Measurements from ENCODE around the gene WASF3. TPM values are rescaled to one million over a fixed set of nuclear protein-coding genes. Genes with fewer than 3 reads are reported as not detected.

Gene WASF3
- total RNA-seq, 1 experiment from 2014 or later: 3.4 TPM

DNA sequence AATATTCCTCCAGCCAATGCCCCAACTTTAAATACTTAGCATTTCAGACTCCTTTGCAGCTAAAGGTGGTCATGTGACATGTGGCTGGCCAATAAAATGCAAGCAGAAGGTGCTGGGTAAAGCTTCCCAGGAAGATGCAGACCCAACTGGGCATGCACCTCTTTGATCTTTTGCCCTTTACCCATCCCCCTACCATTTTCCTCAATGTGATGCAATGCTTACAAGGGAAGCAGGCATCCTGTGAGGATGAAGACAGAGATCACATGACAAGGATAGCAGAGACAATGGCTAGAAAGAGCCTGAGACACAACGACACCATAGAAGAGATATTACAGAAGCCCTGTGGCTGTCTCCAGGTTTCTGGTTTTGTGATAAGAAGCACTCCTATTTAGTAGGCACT, 2.1 kb upstream of the WASF3 start:
- ChIA-PET POLR2A (no interaction called here), CTCF (no interaction called here), RAD21 (ENCODE audit: low non-redundant PET in 1 of 2, low total read pairs in 2 of 2, uncharacterized antibody in 2 of 2, unreplicated experiment in 2 of 2) (no interaction called here)
- H3K9me2 ChIP-seq (ENCODE audit: insufficient read depth): no peaks in the 10 kb centered on the region
- no peaks in the 10 kb centered on the region for H3K79me2 ChIP-seq (ENCODE audit: insufficient read depth, low read length)
- BruUV-seq (replicated peaks): no TSS peak
- H3K4me3 ChIP-seq (replicated peaks in 1 of 2; ENCODE audit: low read depth in 1 of 2, low read length in 2 of 2): no peak overlapping the region
- H3K27ac ChIP-seq (ENCODE audit: low read depth, low read length): no peak overlapping the region
- H3K9ac ChIP-seq (ENCODE audit: low read length): no peak overlapping the region
- H3K9me3 ChIP-seq (ENCODE audit: control insufficient read depth in 1 of 2, insufficient read depth in 1 of 2, low read depth in 1 of 2, low read length in 2 of 2): no peaks in the 10 kb centered on the region
- TF ChIP-seq EZH2phosphoT487 (IDR thresholded peaks at IDR 0.05; ENCODE audit: borderline replicate concordance) (no peak), ZFX (IDR thresholded peaks at IDR 0.05) (no peak), ZNF274 (IDR thresholded peaks at IDR 0.05; ENCODE audit: low read depth, low read length) (no peak), SP1 (IDR thresholded peaks at IDR 0.05; ENCODE audit: low read depth) (no peak), EGR1 (IDR thresholded peaks at IDR 0.05; ENCODE audit: low read depth) (no peak), ELF1 (IDR thresholded peaks at IDR 0.05; ENCODE audit: borderline replicate concordance, low read depth) (no peak), RAD21 (IDR thresholded peaks at IDR 0.05; ENCODE audit: low read depth) (no peak), POLR2AphosphoS5 (IDR thresholded peaks at IDR 0.05; ENCODE audit: low read depth, low read length) (no peak), CEBPB (IDR thresholded peaks at IDR 0.05; ENCODE audit: low read depth) (no peak), JUND (IDR thresholded peaks at IDR 0.05) (no peak), EZH2 (IDR thresholded peaks at IDR 0.05) (no peak), POLR2A (IDR thresholded peaks at IDR 0.05; ENCODE audit: borderline replicate concordance, extremely low read depth, insufficient read depth, insufficient read length) (no peak), FOSL1 (IDR thresholded peaks at IDR 0.05; ENCODE audit: low read depth) (no peak), YY1 (IDR thresholded peaks at IDR 0.05; ENCODE audit: extremely low read depth, insufficient replicate concordance, low read depth, low read length) (no peak)
- TF ChIP-seq, protein P1, sequence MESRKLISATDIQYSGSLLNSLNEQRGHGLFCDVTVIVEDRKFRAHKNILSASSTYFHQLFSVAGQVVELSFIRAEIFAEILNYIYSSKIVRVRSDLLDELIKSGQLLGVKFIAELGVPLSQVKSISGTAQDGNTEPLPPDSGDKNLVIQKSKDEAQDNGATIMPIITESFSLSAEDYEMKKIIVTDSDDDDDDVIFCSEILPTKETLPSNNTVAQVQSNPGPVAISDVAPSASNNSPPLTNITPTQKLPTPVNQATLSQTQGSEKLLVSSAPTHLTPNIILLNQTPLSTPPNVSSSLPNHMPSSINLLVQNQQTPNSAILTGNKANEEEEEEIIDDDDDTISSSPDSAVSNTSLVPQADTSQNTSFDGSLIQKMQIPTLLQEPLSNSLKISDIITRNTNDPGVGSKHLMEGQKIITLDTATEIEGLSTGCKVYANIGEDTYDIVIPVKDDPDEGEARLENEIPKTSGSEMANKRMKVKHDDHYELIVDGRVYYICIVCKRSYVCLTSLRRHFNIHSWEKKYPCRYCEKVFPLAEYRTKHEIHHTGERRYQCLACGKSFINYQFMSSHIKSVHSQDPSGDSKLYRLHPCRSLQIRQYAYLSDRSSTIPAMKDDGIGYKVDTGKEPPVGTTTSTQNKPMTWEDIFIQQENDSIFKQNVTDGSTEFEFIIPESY (IDR thresholded peaks at IDR 0.05; ENCODE audit: extremely low read depth, insufficient replicate concordance, low read length): no peak
- TF ChIP-seq, protein P2, sequence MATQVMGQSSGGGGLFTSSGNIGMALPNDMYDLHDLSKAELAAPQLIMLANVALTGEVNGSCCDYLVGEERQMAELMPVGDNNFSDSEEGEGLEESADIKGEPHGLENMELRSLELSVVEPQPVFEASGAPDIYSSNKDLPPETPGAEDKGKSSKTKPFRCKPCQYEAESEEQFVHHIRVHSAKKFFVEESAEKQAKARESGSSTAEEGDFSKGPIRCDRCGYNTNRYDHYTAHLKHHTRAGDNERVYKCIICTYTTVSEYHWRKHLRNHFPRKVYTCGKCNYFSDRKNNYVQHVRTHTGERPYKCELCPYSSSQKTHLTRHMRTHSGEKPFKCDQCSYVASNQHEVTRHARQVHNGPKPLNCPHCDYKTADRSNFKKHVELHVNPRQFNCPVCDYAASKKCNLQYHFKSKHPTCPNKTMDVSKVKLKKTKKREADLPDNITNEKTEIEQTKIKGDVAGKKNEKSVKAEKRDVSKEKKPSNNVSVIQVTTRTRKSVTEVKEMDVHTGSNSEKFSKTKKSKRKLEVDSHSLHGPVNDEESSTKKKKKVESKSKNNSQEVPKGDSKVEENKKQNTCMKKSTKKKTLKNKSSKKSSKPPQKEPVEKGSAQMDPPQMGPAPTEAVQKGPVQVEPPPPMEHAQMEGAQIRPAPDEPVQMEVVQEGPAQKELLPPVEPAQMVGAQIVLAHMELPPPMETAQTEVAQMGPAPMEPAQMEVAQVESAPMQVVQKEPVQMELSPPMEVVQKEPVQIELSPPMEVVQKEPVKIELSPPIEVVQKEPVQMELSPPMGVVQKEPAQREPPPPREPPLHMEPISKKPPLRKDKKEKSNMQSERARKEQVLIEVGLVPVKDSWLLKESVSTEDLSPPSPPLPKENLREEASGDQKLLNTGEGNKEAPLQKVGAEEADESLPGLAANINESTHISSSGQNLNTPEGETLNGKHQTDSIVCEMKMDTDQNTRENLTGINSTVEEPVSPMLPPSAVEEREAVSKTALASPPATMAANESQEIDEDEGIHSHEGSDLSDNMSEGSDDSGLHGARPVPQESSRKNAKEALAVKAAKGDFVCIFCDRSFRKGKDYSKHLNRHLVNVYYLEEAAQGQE (IDR thresholded peaks at IDR 0.05; ENCODE audit: low read depth): no peak
- TF ChIP-seq, protein P3, sequence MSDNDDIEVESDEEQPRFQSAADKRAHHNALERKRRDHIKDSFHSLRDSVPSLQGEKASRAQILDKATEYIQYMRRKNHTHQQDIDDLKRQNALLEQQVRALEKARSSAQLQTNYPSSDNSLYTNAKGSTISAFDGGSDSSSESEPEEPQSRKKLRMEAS (IDR thresholded peaks at IDR 0.05): no peak
- TF ChIP-seq, protein P4, sequence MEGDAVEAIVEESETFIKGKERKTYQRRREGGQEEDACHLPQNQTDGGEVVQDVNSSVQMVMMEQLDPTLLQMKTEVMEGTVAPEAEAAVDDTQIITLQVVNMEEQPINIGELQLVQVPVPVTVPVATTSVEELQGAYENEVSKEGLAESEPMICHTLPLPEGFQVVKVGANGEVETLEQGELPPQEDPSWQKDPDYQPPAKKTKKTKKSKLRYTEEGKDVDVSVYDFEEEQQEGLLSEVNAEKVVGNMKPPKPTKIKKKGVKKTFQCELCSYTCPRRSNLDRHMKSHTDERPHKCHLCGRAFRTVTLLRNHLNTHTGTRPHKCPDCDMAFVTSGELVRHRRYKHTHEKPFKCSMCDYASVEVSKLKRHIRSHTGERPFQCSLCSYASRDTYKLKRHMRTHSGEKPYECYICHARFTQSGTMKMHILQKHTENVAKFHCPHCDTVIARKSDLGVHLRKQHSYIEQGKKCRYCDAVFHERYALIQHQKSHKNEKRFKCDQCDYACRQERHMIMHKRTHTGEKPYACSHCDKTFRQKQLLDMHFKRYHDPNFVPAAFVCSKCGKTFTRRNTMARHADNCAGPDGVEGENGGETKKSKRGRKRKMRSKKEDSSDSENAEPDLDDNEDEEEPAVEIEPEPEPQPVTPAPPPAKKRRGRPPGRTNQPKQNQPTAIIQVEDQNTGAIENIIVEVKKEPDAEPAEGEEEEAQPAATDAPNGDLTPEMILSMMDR (IDR thresholded peaks at IDR 0.05 in 2 of 3, conservative IDR thresholded peaks at IDR 0.05 in 1 of 3; ENCODE audit: borderline replicate concordance in 1 of 3, insufficient read depth in 1 of 3, low read depth in 2 of 3, low read length in 2 of 3): no peak
- TF ChIP-seq, protein P5, sequence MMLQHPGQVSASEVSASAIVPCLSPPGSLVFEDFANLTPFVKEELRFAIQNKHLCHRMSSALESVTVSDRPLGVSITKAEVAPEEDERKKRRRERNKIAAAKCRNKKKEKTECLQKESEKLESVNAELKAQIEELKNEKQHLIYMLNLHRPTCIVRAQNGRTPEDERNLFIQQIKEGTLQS (IDR thresholded peaks at IDR 0.05): no peak
- DNase-seq (ENCODE audit: low read depth, low spot score): no peak
- intact Hi-C loops (cut with micrococcal nuclease): no loop called here
- H3K36me3 ChIP-seq (ENCODE audit: control insufficient read depth in 1 of 2, insufficient read depth in 2 of 2, low read length in 2 of 2): no peaks in the 10 kb centered on the region
- no peak for ATAC-seq
- no peak overlapping the region for H3K4me2 ChIP-seq (ENCODE audit: low read length)
- peaks cover 0 to 5% of the 10 kb centered on the region in 2 experiments; a peak in 1 of 4 replicates for H3K4me1 ChIP-seq (ENCODE audit: control insufficient read depth in 1 of 2, insufficient read depth in 2 of 2, low read length in 2 of 2)
- H4K20me1 ChIP-seq (ENCODE audit: insufficient read depth): no peaks in the 10 kb centered on the region
- H2AFZ ChIP-seq (ENCODE audit: low read depth, low read length, poor library complexity, severe bottlenecking): no peak overlapping the region
- peaks cover 27% of the 10 kb centered on the region for H3K27me3 ChIP-seq (ENCODE audit: insufficient read depth, low read length)
